HepG2 (cell line): ENCODE results near the gene NAIF1. TPM values are rescaled to one million over a fixed set of nuclear protein-coding genes. Genes with fewer than 3 reads are reported as not detected.
"Not testable (repeated sequence)": the region's sequence is repeated elsewhere in the genome, so short reads cannot be mapped to it uniquely, and the experiment has no call there.

Experiments used
- ATAC-seq: fragments of 200-7000 bp; cut with Tn5 transposase; 3 replicates; pipeline ENCODE4 v1.9.1; 2020; ENCODE audit warnings: mild to moderate bottlenecking, moderate library complexity
- BruUV-seq: library from RNA; stranded (reverse); fragments of 400-500 nt; replicated peaks from 2 replicates; lab custom pipeline; 2021; lab: Mats Ljungman, UMichigan
- CTCF ChIA-PET: fragments of 300-600 bp; formaldehyde crosslinking; extraction: SDS; loops from one replicate; lab custom pipeline; 2021; ENCODE audit warnings: low total read pairs, inconsistent platforms, low intra/inter-chr PET ratio; lab: Yijun Ruan, JAX
- POLR2A ChIA-PET: fragments of 350-600 bp; sonication (Branson Sonifier 250); formaldehyde crosslinking; loops from one replicate; lab custom pipeline; 2020; ENCODE audit warnings: antibody characterized with exemption, inconsistent platforms; lab: Yijun Ruan, JAX
- DNase-seq: peaks from one replicate; pipeline ENCODE4 v3.0.0-alpha.2; 2015; ENCODE audit warnings: low spot score
- FAIRE-seq: peaks from 3 replicates; lab custom pipeline; 2011; peaks lifted over from hg19 to GRCh38; lab: Jason Lieb, UNC
- H2AFZ ChIP-seq: one replicate; pipeline ENCODE4 v1.6.1; 2011; ENCODE audit warnings: low read length, inconsistent platforms
- H3K27ac ChIP-seq: fragments of 300-600 bp; 3 replicates; pipeline ENCODE4 v1.8.0; 2011; ENCODE audit warnings: mixed run types, mild to moderate bottlenecking, mixed read lengths, low read length, inconsistent platforms; ENCODE audit not compliant: insufficient read depth; ENCODE audit errors: extremely low read length
- H3K27me3 ChIP-seq, 2 experiments: fragments of 200-600 bp in 1 of 2; 2 replicates in 1 of 2; 3 replicates in 1 of 2; pipeline versions ENCODE4 v1.6.0 to v1.8.0; 2011; ENCODE audit warnings: low read length in 2 of 2, mild to moderate bottlenecking in 2 of 2, moderate library complexity in 2 of 2, inconsistent platforms in 1 of 2; ENCODE audit not compliant: insufficient read depth in 2 of 2, control insufficient read depth in 1 of 2
- H3K36me3 ChIP-seq, 2 experiments: fragments of 200-600 bp in 1 of 2; replicated peaks in 1 of 2; 2 replicates in 1 of 2; 3 replicates in 1 of 2; pipeline versions ENCODE4 v1.5.1 to v1.8.0; 2011; ENCODE audit warnings: low read length in 2 of 2, inconsistent platforms in 1 of 2; ENCODE audit not compliant: insufficient read depth in 2 of 2, control insufficient read depth in 1 of 2
- H3K4me1 ChIP-seq: 2 replicates; pipeline ENCODE4 v1.5.1; 2012; ENCODE audit warnings: low read length, inconsistent platforms; ENCODE audit not compliant: insufficient read depth
- H3K4me2 ChIP-seq: 2 replicates; pipeline ENCODE4 v1.6.0; 2011; ENCODE audit warnings: low read depth, low read length, inconsistent platforms
- H3K4me3 ChIP-seq, 3 experiments: fragments of 200-600 bp in 1 of 3; sonication (generic), shearing (Covaris generic) in 1 of 3; replicated peaks in 1 of 3; 2 replicates each; pipeline ENCODE4 v1.5.1; 2011 to 2016; ENCODE audit warnings: low read length in 3 of 3, inconsistent platforms in 2 of 3, low read depth in 2 of 3, mild to moderate bottlenecking in 2 of 3, control low read depth in 1 of 3, mixed read lengths in 1 of 3; ENCODE audit not compliant: insufficient read depth in 1 of 3
- H3K79me2 ChIP-seq: one replicate; pipeline ENCODE4 v1.6.1; 2011; ENCODE audit warnings: low read length, inconsistent platforms; ENCODE audit not compliant: insufficient read depth
- H3K9ac ChIP-seq: 2 replicates; pipeline ENCODE4 v1.6.0; 2011; ENCODE audit warnings: mild to moderate bottlenecking, low read depth, low read length, inconsistent platforms; ENCODE audit not compliant: insufficient read depth
- H3K9me3 ChIP-seq: 2 replicates; pipeline ENCODE4 v1.5.1; 2012; ENCODE audit warnings: mild to moderate bottlenecking, low read length
- H4K20me1 ChIP-seq: 2 replicates; pipeline ENCODE4 v1.6.0; 2011; ENCODE audit warnings: inconsistent platforms, mild to moderate bottlenecking, low read length, moderate library complexity; ENCODE audit not compliant: insufficient read depth
- IKZF1 ChIP-seq: fragments of 450-650 bp; IDR thresholded peaks from 2 replicates; pipeline ENCODE4 v1.7.1; 2016
- ZBTB40 ChIP-seq, 2 experiments: fragments of 450-650 bp in 1 of 2; sonication (generic) in 1 of 2; formaldehyde crosslinking in 1 of 2; IDR thresholded peaks; 2 replicates each; pipeline versions ENCODE4 v1.6.1 to v1.8.0; 2016 to 2022; ENCODE audit warnings: antibody characterized with exemption in 1 of 2, mild to moderate bottlenecking in 1 of 2, missing genetic modification reagents in 1 of 2
- WGBS: methylation state at CpG from one replicate; pipeline ENCODE4 v1.1.6; 2017; ENCODE audit warnings: low lambda C conversion rate; 5-methylcytosine and 5-hydroxymethylcytosine counted together
- in situ Hi-C: cut with HindIII; loops from 2 replicates; pipeline ENCODE4 v1.10.0; 2017; ENCODE audit warnings: low pct_unique_long_range_greater_than_20kb; ENCODE audit not compliant: extremely low pct_ligation_motif_present
- intact Hi-C: fragments of 100-400 bp; cut with micrococcal nuclease; formaldehyde crosslinking; loops from one replicate; pipeline ENCODE4 v1.10.0; 2022; ENCODE audit not compliant: unreplicated experiment
- polyA plus RNA-seq, 8 experiments: library from polyadenylated mRNA; depleted of rRNA in 3 of 8; stranded (reverse) in 7 of 8; unstranded in 1 of 8; fragments of >200 nt; fragmentation: Illumina TruSeq in 4 of 8; extraction: Trizol in 4 of 8; gene quantifications; 2 replicates each; pipeline versions ENCODE4 v1.2.1 to v1.2.3, GENCODE V29; 2011 to 2016; ENCODE audit warnings: low read depth in 4 of 8, missing spikeins in 1 of 8, mixed read lengths in 1 of 8; ENCODE audit not compliant: insufficient read depth in 1 of 8
- total RNA-seq, 5 experiments: library from RNA; depleted of rRNA; stranded (reverse); fragments of >200 nt; fragmentation: Illumina TruSeq; extraction: Trizol; gene quantifications; 2 replicates each; pipeline ENCODE4 v1.2.3, GENCODE V29; 2016; ENCODE audit warnings: low read depth in 1 of 5

Gene NAIF1
- total and polyA plus RNA-seq, 2 of the 13 experiments (the other 11 are each of a cell fraction or from before 2014, with no cell fraction given): 6.0 to 6.9 TPM

- TF ChIP-seq ZBTB40 (IDR thresholded peaks at IDR 0.05): peak; percentile 75
- TF ChIP-seq ZBTB40 (CRISPR knock-in tag; IDR thresholded peaks at IDR 0.05): no peak
- TF ChIP-seq IKZF1: no peak
Observed at GRCh38 chr9:128024761-128025308, 42.3 kb downstream of the NAIF1 start (continued).

- H2AFZ ChIP-seq, H3K4me2 ChIP-seq, H3K9me3 ChIP-seq, CTCF ChIA-PET, DNase-seq, H4K20me1 ChIP-seq, ATAC-seq, H3K4me3 ChIP-seq, POLR2A ChIA-PET, H3K79me2 ChIP-seq, H3K27ac ChIP-seq, in situ Hi-C loops, FAIRE-seq, H3K9ac ChIP-seq, H3K27me3 ChIP-seq, H3K36me3 ChIP-seq, BruUV-seq: not testable (repeated sequence)
- peaks cover 52% of the 10 kb centered on the region for H3K4me1 ChIP-seq
- intact Hi-C loops: loop anchor here (5.0 kb wide), 1 partner anchor 46 kb away; no protein-coding TSS in a partner anchor
- 30% methylated on average over 12 of the region's 12 CpGs for WGBS
Observed at GRCh38 chr9:128023671-128024070, 43.4 kb downstream of the NAIF1 start.
